ENCODE results near the gene FBXL5. TPM values are rescaled to one million over a fixed set of nuclear protein-coding genes. Genes with fewer than 3 reads are reported as not detected.

The FBXL5 gene
- total and polyA plus RNA-seq, 4 donors = 24.5 to 79.7 (median 34.5) TPM

- no peaks in the 10 kb centered on the region for H3K9me3 ChIP-seq (ENCODE audit: control insufficient read depth in 4 of 4, low read length in 3 of 4)
- no peaks in the 10 kb centered on the region for H3K36me3 ChIP-seq (ENCODE audit: control insufficient read depth in 4 of 4, insufficient read depth in 3 of 4, low read depth in 1 of 4, low read length in 3 of 4)
- no peak for DNase-seq (ENCODE audit: low spot score)
- H3K27ac ChIP-seq (ENCODE audit: low read depth in 1 of 2, low read length in 2 of 2) = no peak overlapping the region
- H3K4me3 ChIP-seq (ENCODE audit: low read depth in 1 of 3, low read length in 3 of 3) = no peak overlapping the region
- H3K9ac ChIP-seq (ENCODE audit: low read depth in 1 of 2, low read length in 2 of 2) = no peak overlapping the region
- H3K27me3 ChIP-seq (ENCODE audit: control insufficient read depth in 4 of 4, insufficient read depth in 4 of 4, low read length in 3 of 4) = no peaks in the 10 kb centered on the region
- H3K4me1 ChIP-seq (ENCODE audit: control insufficient read depth in 4 of 4, insufficient read depth in 4 of 4, low read length in 3 of 4) = peaks cover 2 to 14% (median 8%) of the 10 kb centered on the region in 4 donors
- no peak for TF ChIP-seq FOXA1 (IDR thresholded peaks at IDR 0.05)
- TF ChIP-seq, protein P1, sequence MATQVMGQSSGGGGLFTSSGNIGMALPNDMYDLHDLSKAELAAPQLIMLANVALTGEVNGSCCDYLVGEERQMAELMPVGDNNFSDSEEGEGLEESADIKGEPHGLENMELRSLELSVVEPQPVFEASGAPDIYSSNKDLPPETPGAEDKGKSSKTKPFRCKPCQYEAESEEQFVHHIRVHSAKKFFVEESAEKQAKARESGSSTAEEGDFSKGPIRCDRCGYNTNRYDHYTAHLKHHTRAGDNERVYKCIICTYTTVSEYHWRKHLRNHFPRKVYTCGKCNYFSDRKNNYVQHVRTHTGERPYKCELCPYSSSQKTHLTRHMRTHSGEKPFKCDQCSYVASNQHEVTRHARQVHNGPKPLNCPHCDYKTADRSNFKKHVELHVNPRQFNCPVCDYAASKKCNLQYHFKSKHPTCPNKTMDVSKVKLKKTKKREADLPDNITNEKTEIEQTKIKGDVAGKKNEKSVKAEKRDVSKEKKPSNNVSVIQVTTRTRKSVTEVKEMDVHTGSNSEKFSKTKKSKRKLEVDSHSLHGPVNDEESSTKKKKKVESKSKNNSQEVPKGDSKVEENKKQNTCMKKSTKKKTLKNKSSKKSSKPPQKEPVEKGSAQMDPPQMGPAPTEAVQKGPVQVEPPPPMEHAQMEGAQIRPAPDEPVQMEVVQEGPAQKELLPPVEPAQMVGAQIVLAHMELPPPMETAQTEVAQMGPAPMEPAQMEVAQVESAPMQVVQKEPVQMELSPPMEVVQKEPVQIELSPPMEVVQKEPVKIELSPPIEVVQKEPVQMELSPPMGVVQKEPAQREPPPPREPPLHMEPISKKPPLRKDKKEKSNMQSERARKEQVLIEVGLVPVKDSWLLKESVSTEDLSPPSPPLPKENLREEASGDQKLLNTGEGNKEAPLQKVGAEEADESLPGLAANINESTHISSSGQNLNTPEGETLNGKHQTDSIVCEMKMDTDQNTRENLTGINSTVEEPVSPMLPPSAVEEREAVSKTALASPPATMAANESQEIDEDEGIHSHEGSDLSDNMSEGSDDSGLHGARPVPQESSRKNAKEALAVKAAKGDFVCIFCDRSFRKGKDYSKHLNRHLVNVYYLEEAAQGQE (IDR thresholded peaks at IDR 0.05) = no peak
- TF ChIP-seq HNF4G (IDR thresholded peaks at IDR 0.05) = no peak
- TF ChIP-seq JUND (IDR thresholded peaks at IDR 0.05) = no peak
- no peak for TF ChIP-seq HNF4A (conservative IDR thresholded peaks at IDR 0.05)
- TF ChIP-seq RXRA (IDR thresholded peaks at IDR 0.05) = no peak
- TF ChIP-seq RAD21 (IDR thresholded peaks at IDR 0.05) = no peak
- TF ChIP-seq, protein P2, sequence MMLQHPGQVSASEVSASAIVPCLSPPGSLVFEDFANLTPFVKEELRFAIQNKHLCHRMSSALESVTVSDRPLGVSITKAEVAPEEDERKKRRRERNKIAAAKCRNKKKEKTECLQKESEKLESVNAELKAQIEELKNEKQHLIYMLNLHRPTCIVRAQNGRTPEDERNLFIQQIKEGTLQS (IDR thresholded peaks at IDR 0.05) = no peak
Measured at GRCh38 chr4:15657366-15657765, 2.2 kb upstream of the FBXL5 start.

DNA sequence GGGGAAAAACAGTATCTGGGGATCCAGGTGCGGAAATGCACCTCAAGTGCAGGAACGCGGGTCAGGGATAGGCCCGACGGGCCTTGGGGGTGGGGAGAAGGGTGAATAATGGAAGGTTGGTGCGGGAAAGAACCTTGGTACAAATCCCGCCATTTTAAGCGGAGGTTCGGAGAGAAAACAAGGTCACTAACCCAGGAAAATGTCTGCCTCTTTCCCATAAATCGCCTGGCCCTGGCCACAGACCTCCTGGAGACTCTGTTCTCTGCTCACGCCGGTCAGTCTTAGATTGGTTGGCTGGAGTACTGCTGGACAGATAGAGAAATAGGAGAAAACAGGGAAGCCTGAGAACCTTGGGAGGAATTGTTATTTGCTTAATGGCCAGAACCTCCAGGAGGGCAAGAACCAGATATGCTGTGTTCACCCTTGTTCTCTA lies 897 bp upstream of the FBXL5 start:
- Histone ChIP-seq H3K36me3 (ENCODE audit: control insufficient read depth in 4 of 4, insufficient read depth in 3 of 4, low read depth in 1 of 4, low read length in 3 of 4) (no peaks in the 10 kb centered on the region), H3K9ac (ENCODE audit: low read depth in 1 of 2, low read length in 2 of 2) (peak overlapping the region; percentile 51 to 66), H3K27me3 (ENCODE audit: control insufficient read depth in 4 of 4, insufficient read depth in 4 of 4, low read length in 3 of 4) (no peaks in the 10 kb centered on the region), H3K4me1 (ENCODE audit: control insufficient read depth in 4 of 4, insufficient read depth in 4 of 4, low read length in 3 of 4) (peaks cover 5 to 27% (median 18%) of the 10 kb centered on the region in 4 donors), H3K27ac (ENCODE audit: low read depth in 1 of 2, low read length in 2 of 2) (peak overlapping the region; percentile 92 to 99), H3K9me3 (ENCODE audit: control insufficient read depth in 4 of 4, low read length in 3 of 4) (no peaks in the 10 kb centered on the region), H3K4me3 (ENCODE audit: low read depth in 1 of 3, low read length in 3 of 3) (peak overlapping the region; percentile 36 to 99 (median 43))
- WGBS = 53% methylated on average over 12 of the region's 12 CpGs
- peak; percentile 19 for TF ChIP-seq YY1 (IDR thresholded peaks at IDR 0.05)
- no peak for TF ChIP-seq TAF1 (conservative IDR thresholded peaks at IDR 0.05)
- TF ChIP-seq RXRA (IDR thresholded peaks at IDR 0.05) = peak in 1 of 2 donors; percentile 36
- TF ChIP-seq MAX (IDR thresholded peaks at IDR 0.05) = no peak
- no peak for TF ChIP-seq HNF4A (conservative IDR thresholded peaks at IDR 0.05)
- DNase-seq (ENCODE audit: low spot score) = no peak

DNA sequence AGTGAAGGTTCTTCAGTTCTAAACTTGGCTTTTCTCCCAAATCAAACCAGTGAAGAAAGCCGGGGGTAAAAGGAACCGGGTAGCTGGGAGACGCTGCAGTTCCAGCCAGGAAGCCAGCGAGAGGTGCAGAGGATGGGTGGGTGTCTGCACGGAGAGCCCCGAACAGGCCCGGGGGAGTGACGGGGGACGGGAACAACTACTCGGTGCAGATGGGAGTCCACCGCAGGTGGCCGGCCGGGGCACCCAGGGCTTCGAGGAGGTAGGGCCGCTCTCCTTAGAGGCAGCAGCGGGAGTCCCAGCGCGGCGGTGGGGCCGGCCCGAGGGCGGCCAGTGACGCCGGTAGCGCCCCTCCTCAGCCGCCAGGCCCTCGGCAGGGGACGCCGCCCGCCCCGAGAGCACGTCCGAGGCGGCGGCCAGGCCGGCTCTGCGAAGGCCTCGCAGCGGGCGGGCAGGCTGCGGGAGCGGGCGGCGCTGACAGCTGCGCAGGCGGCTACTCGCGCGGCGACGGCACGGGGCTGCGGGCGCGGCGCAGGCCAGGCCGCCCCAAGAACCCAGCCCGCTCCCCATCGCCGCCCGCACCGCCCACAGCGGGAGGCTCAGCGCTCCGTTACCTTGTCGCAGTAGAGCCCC lies 449 bp downstream of the FBXL5 start:
- under 1% methylated on average over 66 of the region's 66 CpGs for WGBS
- H3K4me1 ChIP-seq (ENCODE audit: control insufficient read depth in 4 of 4, insufficient read depth in 4 of 4, low read length in 3 of 4) = peaks cover 12 to 40% (median 26%) of the 10 kb centered on the region in 4 donors

More for the DNA sequence above, 449 bp downstream of the FBXL5 start:
- Histone ChIP-seq H3K9me3 (ENCODE audit: control insufficient read depth in 4 of 4, low read length in 3 of 4) (no peaks in the 10 kb centered on the region), H3K36me3 (ENCODE audit: control insufficient read depth in 4 of 4, insufficient read depth in 3 of 4, low read depth in 1 of 4, low read length in 3 of 4) (no peaks in the 10 kb centered on the region), H3K27ac (ENCODE audit: low read depth in 1 of 2, low read length in 2 of 2) (peak overlapping the region; percentile 92 to 99), H3K27me3 (ENCODE audit: control insufficient read depth in 4 of 4, insufficient read depth in 4 of 4, low read length in 3 of 4) (no peaks in the 10 kb centered on the region), H3K4me3 (ENCODE audit: low read depth in 1 of 3, low read length in 3 of 3) (peak overlapping the region; percentile 45 to 99 (median 90)), H3K9ac (ENCODE audit: low read depth in 1 of 2, low read length in 2 of 2) (peak overlapping the region; percentile 97)
- peak; percentile 70 for DNase-seq (ENCODE audit: low spot score)
- TF ChIP-seq, protein P1 (IDR thresholded peaks at IDR 0.05) = peak; percentile 31
- TF ChIP-seq HNF4A (conservative IDR thresholded peaks at IDR 0.05) = no peak
- TF ChIP-seq FOXA1 (IDR thresholded peaks at IDR 0.05) = no peak
- TF ChIP-seq TAF1 (conservative IDR thresholded peaks at IDR 0.05) = peak; percentile 28

All from liver (tissue), 9 donors.